HG03442 (cell line): ENCODE results near the gene ZSCAN30.
"Not testable (repeated sequence)": the region's sequence is repeated elsewhere in the genome, so short reads cannot be mapped to it uniquely, and the experiment has no call there.

ENCODE experiments used
- ATAC-seq: cut with Tn5 transposase; IDR thresholded peaks from one replicate; pipeline ENCODE4 v1.9.1; 2021; ENCODE audit warnings: mild to moderate bottlenecking, moderate library complexity; ENCODE audit not compliant: unreplicated experiment

The ZSCAN30 gene

GRCh38 chr18:35239314-35239713 lies 50.7 kb downstream of the ZSCAN30 start:
- no peak for ATAC-seq

GRCh38 chr18:35236571-35237363 lies 53.3 kb downstream of the ZSCAN30 start:
- ATAC-seq = no peak

GRCh38 chr18:35231052-35231451 lies 59.0 kb downstream of the ZSCAN30 start:
- ATAC-seq = no peak

- no peak for ATAC-seq
Observed at GRCh38 chr18:35227254-35227653, 62.8 kb downstream of the ZSCAN30 start.

GRCh38 chr18:35223797-35224196 lies 66.2 kb downstream of the ZSCAN30 start:
- no peak for ATAC-seq

GRCh38 chr18:35220424-35220823 lies 69.6 kb downstream of the ZSCAN30 start:
- no peak for ATAC-seq

- ATAC-seq = not testable (repeated sequence)
Observed at GRCh38 chr18:35219331-35219730, 70.7 kb downstream of the ZSCAN30 start.

- not testable (repeated sequence) for ATAC-seq
Observed at GRCh38 chr18:35216611-35217010, 73.4 kb downstream of the ZSCAN30 start.

- ATAC-seq = no peak
Observed at GRCh38 chr18:35215026-35215425, 75.0 kb downstream of the ZSCAN30 start.

GRCh38 chr18:35205746-35206458 lies 84.1 kb downstream of the ZSCAN30 start:
- not testable (repeated sequence) for ATAC-seq

GRCh38 chr18:35205199-35205712 lies 84.8 kb downstream of the ZSCAN30 start:
- no peak for ATAC-seq

GRCh38 chr18:35203067-35203466 lies 87.0 kb downstream of the ZSCAN30 start:
- ATAC-seq = no peak

GRCh38 chr18:35201256-35201931 lies 88.6 kb downstream of the ZSCAN30 start:
- no peak for ATAC-seq
